Activated CD8-positive, alpha-beta memory T cell treated with anti-CD3 and anti-CD28 coated beads, Interleukin-2, amount 50 U/mL, for 48 hours (primary cell): ENCODE measurements around the gene RPS3A.
"Not testable (repeated sequence)": the region's sequence is repeated elsewhere in the genome, so short reads cannot be mapped to it uniquely, and the experiment has no call there.

Source experiments
- DNase-seq: peaks from one replicate; pipeline ENCODE4 v3.0.0-alpha.2; 2020

RPS3A gene

DNA sequence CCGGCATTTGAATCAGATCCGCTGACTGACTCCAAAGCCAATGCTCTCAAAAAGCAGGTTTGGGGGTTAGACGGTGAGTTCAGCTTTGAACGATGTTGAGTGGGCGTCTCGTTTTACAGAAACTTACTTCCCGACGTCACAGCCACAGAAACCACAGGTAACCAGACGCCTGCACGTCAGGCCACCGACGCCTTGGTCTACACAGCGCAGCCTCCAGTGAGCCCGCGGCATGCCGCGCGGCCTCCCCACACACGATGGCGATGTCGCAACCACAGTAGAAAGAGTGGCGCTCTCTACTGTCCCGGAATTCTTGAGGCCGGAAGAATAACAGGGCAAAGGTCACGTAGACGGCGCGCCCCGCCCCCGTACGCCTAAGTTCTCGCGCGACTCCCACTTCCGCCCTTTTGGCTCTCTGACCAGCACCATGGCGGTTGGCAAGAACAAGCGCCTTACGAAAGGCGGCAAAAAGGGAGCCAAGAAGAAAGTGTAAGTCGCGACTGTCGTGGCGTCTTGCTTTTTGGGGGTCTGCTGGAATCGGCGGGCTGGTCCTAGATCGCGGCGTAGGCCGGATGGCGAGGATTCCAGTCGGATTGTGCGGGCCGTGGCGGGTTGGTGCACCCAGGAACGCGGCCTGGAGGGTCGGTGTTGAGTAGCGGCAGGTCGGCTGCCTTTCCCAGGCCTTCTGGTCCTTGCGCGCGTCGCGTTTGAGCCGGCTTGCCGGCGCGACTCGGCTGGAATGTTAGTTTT, at the start of gene RPS3A:
RPS3A (plus strand) TSS at position 400 of the 747 bp plus-strand sequence; CDS start at position 425, 25 bp downstream.
- DNase-seq: peak; percentile 99

DNA sequence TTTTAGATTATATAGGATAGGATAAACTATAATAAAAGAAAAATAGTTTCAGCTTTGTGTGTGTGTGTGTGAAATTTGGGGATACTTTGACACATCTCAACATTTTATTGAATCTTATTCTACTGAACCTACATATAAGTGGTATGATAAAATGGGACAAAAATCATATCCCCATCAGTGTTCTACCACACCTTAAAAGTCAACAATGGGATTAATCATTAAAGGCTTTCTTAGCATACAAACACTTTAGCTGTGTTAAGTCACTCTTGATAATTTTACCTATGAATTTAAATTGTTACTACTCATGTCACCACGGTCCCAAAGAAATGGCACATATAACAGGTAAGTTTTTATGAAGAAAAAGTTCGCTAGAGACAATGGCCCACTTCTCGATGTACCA, 46.6 kb upstream of the RPS3A start:
- no peak for DNase-seq

DNA sequence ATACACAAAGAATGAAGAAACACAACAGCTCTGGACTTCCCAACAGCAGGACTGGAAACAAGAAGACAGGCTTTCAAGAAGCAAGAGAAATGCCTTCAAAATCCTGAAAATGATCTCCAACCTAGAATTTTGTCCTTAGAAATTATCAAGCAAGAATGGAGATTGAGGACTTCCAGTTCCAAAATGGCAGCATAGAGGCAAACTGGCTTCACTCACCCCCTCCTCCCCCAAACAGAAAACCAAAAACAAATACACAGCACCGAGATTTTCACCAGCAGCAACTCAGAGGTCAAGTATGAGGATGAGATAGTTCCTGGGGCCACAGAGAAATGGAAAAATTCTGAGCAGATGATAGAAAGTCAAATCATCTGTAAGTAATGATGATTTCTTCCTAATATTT, 43.9 kb upstream of the RPS3A start:
- no peak for DNase-seq

DNA sequence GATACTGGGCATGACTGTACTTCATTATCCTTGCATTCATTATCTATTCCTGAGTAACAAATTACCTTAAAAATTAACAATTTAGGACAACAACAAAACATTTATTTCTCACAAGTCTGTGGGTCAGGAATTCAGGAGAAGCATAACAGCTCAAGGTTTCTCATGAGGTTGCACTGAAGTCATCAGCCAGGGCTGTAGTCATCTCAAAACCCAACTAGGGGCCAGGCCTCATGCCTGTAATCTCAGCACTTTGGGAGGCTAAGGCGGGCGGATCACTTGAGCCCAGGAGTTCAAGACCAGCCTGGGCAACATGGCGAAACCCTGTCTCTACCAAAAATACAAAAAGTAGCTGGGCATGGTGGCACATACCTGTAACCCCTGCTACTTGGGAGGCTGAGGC, 36.3 kb upstream of the RPS3A start:
- DNase-seq: not testable (repeated sequence)

DNA sequence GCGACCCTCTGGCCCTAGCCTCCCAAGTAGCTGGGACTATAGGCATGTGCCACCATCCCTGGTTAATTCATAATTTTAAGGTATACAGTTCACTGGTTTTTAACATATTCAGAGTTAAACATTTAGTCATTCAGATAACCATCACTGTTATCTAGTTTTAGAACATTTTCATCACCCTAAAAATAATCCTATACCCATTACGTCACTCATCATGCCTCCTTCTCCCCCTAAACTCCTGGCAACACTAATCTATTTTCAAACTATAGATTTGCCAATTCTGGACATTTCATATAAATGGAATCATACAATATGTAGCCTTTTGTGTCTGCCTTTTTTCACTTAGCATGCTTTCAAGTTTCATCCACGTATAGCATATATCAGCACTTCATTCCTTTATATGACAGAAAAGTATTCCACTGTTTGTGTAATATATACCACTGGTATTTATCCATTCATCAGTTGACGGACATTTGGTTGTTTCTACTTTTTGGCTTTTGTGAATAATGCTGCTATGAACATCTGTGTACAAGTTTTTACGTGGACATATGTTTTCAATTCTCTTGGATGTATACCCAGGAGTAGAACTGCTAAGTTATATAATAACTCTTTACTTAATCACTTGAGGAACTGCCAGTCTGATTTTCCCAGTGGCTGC, 32.0 kb upstream of the RPS3A start:
- no peak for DNase-seq

DNA sequence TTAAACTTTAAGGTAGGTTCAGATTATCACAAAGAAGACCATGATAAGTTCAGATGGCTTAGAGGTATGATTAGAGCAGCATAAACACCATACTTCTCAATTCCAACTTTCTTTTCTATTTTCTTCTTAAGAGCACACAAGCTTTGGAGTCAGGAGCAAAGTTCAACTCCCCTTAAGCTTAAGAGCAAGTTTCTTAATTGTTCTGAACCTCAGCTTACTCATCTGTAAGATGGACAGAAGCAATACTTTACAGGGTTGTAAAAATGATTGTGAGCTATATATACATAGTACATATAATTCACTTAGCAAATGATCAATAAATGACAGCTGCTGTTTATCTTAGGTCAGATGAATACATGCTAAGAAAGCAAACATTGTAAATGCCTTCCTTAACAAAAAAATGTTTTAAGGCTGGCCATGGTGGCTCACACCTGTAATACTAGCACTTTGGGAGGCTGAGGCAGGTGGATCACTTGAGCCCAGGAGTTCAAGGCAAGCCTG, 25.0 kb upstream of the RPS3A start:
- DNase-seq: no peak

DNA sequence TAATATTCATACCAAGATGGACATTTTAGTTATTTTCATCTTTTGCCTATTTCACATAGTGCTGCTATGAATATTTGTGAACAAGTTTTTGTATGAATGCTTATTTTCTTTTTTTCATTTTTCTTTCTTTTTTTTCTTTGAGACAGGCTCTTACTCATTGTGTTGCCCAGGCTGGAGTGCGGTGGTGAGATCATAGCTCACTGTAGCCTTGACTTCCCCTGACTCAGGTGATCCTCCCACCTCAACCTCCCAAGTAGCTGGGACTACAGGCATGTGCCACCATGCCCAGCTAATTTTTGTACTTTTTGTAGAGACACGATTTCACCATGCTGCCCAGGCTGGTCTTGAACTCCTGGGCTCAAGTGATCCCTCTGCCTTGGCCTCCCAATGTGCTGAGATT, 21.4 kb upstream of the RPS3A start:
- not testable (repeated sequence) for DNase-seq

DNA sequence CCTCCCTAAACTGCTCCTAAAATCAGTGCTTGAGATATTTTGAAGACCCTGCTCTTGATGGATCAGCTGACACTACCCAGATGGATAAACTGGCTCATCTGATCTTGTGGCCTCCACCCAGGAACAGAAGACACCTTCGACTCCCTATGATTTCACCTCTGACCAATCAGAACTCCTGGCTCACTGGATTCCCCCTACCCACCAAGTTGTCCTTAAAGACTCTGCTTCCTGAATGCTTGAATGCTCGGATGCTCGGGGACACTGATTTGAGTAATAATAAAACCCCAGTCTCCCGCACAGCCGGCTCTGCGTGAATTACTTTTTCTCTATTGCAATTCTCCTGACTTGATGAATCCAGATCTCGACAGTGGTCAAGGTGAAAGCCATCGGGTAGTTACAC, 12.0 kb upstream of the RPS3A start:
- DNase-seq: no peak

DNA sequence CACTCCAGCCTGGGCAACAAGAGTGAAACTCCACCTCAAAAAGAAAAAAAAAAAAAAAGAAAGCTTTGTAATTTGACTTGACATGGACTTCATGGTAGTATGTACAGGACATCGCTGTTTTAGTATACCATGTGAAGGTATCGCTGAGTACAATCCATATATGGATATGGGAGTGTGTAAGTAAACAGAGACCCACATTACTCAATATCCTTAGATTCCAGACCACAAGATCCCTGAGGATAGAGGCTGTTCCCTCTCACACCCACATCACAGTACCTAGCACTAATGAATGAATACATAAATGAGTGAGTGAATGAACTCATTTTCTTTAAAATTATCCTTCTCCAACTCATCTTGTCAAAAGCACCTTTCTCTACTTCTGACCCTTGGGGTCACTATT, 8.4 kb upstream of the RPS3A start:
- no peak for DNase-seq

DNA sequence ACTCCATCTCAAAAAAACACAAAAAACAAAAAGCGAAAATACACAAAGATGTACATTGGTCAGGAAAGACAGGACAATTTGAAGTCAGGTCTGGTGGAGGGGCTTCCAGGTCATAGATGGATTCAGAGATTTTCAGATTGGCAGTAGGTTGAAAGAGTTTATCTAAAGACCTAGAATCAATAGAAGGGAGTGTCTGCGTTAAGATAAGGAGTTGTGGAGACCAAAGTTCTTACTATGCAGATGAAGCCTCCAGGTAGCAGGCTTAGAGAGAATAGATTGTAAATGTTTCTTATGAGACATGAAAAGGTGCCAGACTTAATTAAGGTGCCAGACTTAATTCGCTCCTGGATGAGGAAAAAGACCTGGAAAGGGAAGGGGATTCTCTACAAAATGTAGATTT, 6.9 kb upstream of the RPS3A start:
- no peak for DNase-seq

GRCh38 chr4:151093203-151093602, 6.2 kb upstream of the RPS3A start:
- DNase-seq: no peak

DNA sequence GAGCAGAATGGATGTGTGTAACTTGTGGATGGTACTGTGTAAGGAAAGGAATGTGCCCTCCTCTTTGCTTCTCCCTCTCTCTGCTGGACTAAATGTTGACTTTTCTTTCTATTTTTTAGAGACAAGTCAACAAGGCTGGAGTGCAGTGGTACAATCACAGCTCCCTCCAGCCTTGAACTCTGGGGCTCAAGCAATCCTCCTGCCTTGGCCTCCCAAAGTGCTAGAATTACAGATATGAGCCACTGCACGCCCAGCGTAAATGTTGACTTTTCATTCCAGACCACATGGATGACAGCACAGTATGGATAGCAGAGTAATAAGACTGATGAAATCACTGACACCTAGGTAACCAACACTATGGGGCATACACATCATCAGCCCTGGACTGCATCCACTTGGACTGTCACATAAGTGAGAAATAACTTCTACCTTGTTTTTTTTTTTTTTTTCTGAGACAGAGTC, 5.1 kb upstream of the RPS3A start:
- DNase-seq: no peak

GRCh38 chr4:151095142-151095541, 4.3 kb upstream of the RPS3A start:
- DNase-seq: no peak

GRCh38 chr4:151097759-151098158, 1.7 kb upstream of the RPS3A start:
- DNase-seq: no peak

DNA sequence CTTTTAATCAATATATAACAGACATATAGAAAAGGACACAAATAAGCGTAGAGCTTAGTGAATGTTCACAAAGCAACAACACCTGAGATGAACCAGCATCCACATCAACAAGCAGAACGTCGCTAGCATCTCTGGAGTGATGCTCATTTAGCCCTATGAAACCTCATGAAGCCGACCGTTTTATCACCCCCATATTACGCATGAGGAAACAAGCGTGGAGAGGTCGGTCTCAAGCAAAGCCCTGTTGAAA, 524 bp upstream of the RPS3A start:
- DNase-seq: no peak

GRCh38 chr4:151099976-151100417, 569 bp downstream of the RPS3A start:
- DNase-seq: no peak

DNA sequence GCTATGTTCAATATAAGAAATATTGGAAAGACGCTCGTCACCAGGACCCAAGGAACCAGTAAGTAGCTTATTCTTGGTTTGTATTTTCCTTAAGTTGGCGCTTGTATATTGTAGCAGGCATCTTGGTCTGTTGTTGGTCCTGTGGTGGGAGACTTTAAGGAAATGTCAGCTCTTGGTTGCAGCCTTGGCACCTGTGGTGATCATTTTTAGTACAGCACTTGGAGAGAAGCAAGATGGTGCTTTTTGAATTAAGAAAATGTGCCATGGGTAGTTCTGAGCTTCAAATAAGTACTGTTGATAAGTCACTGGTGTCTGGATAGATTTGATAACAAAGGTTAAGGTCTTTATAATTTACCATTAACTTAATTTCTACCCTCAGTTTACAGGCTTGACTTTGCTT, 1.1 kb downstream of the RPS3A start:
- DNase-seq: no peak

GRCh38 chr4:151103758-151104157, 4.3 kb downstream of the RPS3A start:
- no peak for DNase-seq

DNA sequence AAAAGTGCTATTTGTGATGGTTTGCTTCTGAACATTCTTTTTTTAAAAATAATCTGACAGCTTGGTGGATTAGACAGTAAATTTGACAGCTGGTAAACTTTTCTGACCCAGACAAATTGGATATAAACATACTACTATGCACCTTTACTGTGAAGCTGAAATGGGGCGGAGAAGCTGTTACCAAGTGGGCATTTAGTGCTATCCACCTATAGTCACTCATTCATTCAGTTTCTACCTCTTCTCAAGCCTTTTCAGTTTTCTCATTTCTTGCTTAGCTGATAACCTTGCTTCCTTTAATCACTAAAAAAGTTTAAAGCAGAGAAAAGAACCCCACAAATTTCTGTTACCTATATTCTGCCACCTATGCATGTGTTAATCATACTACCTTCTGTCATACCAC, 5.2 kb downstream of the RPS3A start:
- DNase-seq: no peak

- no peak for DNase-seq
Measured at GRCh38 chr4:151105454-151106032, 6.1 kb downstream of the RPS3A start.

DNA sequence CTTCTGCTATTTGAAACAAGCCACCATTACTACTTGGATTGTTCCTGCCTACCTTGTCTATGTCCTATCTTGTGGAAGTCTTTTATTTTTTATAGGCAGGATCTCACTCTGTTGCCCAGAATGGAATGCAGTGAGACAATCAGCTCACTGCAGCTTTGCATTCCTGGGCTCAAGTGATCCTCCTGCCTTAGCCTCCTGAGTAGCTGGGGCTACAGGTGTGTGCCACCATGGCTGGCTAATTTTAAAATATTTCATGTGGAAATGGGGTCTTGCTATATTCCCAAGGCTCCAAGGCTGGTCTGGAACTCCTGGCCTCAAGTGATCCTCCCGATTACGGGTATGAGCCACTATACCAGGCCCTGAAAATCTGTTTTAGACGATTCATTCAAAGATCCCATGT, 7.6 kb downstream of the RPS3A start:
- no peak for DNase-seq

GRCh38 chr4:151110236-151110635, 10.8 kb downstream of the RPS3A start:
- no peak for DNase-seq

DNA sequence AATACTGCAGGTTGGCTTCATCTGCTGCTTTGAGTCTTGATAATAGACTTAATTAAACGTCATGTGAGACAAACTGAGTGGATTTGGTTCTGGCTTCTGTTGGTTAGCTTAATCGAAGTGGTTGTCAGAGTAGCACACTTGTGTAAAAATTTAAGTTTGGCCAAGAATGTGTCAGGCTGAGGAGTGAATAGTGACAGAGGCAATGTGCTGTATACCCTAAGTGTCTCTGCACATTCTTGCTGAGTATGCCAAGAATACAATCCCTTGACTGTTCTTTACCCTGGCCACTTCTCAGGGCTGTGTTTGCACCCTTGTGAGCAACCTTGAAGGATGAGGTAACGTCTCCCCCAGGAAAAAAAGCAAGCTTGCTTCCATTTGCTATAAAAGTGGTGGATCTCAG, 14.9 kb downstream of the RPS3A start:
- no peak for DNase-seq

GRCh38 chr4:151114986-151115385, 15.6 kb downstream of the RPS3A start:
- no peak for DNase-seq
